ENCODE measurements around the gene STXBP2. TPM values are rescaled to one million over a fixed set of nuclear protein-coding genes. Genes with fewer than 3 reads are reported as not detected.
A peak's percentile ranks its signal among the peaks of the same experiment; 100 is the strongest.

The STXBP2 gene
- total and polyA plus RNA-seq, 4 donors = 25.9 to 32.7 (median 27.2) TPM

DNA sequence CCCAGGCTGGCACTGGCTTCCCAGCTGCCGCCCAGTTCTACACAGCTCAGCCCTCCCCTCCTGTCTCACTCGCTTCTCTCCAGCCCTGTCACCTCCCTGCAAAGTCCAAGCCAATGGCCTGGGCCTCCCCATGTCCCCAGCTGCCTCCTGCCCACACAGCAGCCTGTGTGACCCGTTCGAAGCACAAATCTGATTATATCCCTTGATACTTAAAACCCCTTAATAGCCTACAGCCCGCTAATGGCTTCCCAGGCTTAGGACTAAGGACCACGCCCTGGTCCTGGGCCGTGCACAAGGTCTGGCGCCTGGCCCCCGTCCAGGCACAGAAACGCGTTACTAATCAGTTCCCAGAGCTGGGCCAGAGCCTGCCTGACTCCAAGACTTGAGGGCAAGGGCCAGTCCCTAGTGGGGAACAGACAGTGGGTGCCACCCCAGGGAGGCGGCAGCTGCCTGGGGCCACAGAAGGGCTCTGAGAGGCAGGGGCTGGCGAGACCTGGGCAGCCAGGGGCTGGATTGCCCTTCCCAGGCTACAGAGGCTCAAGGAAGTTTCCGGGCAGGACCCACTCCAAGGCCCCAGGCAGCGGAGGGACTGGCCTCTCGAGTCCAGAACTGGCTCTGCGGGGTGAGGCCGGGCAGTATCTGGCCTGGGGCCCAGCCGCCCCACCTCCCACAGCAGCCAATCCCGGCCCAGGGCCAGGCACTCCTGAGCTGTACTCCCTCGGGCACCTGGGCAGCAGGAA, 18.0 kb upstream of the STXBP2 start:
- H3K36me3 ChIP-seq (ENCODE audit: control insufficient read depth in 4 of 4, insufficient read depth in 3 of 4, low read depth in 1 of 4, low read length in 3 of 4) = peaks cover 9 to 41% (median 29%) of the 10 kb centered on the region in 4 donors
- TF ChIP-seq, protein P1, sequence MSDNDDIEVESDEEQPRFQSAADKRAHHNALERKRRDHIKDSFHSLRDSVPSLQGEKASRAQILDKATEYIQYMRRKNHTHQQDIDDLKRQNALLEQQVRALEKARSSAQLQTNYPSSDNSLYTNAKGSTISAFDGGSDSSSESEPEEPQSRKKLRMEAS (IDR thresholded peaks at IDR 0.05) = no peak
- TF ChIP-seq NR2F2 (IDR thresholded peaks at IDR 0.05) (no peak), YY1 (IDR thresholded peaks at IDR 0.05) (peak; percentile 85), JUND (IDR thresholded peaks at IDR 0.05) (no peak), SP1 (IDR thresholded peaks at IDR 0.05) (peak; percentile 71), FOXA2 (IDR thresholded peaks at IDR 0.05) (no peak), HNF4A (conservative IDR thresholded peaks at IDR 0.05) (peak; percentile 72 to 75), RXRA (IDR thresholded peaks at IDR 0.05) (peak in 1 of 2 donors; percentile 52), FOXA1 (IDR thresholded peaks at IDR 0.05) (no peak), TAF1 (conservative IDR thresholded peaks at IDR 0.05) (no peak)
- TF ChIP-seq, protein P2, sequence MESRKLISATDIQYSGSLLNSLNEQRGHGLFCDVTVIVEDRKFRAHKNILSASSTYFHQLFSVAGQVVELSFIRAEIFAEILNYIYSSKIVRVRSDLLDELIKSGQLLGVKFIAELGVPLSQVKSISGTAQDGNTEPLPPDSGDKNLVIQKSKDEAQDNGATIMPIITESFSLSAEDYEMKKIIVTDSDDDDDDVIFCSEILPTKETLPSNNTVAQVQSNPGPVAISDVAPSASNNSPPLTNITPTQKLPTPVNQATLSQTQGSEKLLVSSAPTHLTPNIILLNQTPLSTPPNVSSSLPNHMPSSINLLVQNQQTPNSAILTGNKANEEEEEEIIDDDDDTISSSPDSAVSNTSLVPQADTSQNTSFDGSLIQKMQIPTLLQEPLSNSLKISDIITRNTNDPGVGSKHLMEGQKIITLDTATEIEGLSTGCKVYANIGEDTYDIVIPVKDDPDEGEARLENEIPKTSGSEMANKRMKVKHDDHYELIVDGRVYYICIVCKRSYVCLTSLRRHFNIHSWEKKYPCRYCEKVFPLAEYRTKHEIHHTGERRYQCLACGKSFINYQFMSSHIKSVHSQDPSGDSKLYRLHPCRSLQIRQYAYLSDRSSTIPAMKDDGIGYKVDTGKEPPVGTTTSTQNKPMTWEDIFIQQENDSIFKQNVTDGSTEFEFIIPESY (IDR thresholded peaks at IDR 0.05) = no peak
- TF ChIP-seq, protein P3, sequence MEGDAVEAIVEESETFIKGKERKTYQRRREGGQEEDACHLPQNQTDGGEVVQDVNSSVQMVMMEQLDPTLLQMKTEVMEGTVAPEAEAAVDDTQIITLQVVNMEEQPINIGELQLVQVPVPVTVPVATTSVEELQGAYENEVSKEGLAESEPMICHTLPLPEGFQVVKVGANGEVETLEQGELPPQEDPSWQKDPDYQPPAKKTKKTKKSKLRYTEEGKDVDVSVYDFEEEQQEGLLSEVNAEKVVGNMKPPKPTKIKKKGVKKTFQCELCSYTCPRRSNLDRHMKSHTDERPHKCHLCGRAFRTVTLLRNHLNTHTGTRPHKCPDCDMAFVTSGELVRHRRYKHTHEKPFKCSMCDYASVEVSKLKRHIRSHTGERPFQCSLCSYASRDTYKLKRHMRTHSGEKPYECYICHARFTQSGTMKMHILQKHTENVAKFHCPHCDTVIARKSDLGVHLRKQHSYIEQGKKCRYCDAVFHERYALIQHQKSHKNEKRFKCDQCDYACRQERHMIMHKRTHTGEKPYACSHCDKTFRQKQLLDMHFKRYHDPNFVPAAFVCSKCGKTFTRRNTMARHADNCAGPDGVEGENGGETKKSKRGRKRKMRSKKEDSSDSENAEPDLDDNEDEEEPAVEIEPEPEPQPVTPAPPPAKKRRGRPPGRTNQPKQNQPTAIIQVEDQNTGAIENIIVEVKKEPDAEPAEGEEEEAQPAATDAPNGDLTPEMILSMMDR (IDR thresholded peaks at IDR 0.05; ENCODE audit: low read depth, low read length, missing input control) = no peak
- H3K4me3 ChIP-seq (ENCODE audit: low read depth in 1 of 3, low read length in 3 of 3) = no peak overlapping the region
- no peaks in the 10 kb centered on the region for H3K9me3 ChIP-seq (ENCODE audit: control insufficient read depth in 4 of 4, low read length in 3 of 4)
- peak overlapping the region; percentile 28 to 33 for H3K9ac ChIP-seq (ENCODE audit: low read depth in 1 of 2, low read length in 2 of 2)
- H3K27ac ChIP-seq (ENCODE audit: low read depth in 1 of 2, low read length in 2 of 2) = peak overlapping the region; percentile 86 to 94
- peaks cover 17 to 36% (median 27%) of the 10 kb centered on the region in 4 donors for H3K4me1 ChIP-seq (ENCODE audit: control insufficient read depth in 4 of 4, insufficient read depth in 4 of 4, low read length in 3 of 4)
- 30% methylated on average over 21 of the region's 21 CpGs for WGBS
- H3K27me3 ChIP-seq (ENCODE audit: control insufficient read depth in 4 of 4, insufficient read depth in 4 of 4, low read length in 3 of 4) = no peaks in the 10 kb centered on the region
- no peak for DNase-seq (ENCODE audit: low spot score)

DNA sequence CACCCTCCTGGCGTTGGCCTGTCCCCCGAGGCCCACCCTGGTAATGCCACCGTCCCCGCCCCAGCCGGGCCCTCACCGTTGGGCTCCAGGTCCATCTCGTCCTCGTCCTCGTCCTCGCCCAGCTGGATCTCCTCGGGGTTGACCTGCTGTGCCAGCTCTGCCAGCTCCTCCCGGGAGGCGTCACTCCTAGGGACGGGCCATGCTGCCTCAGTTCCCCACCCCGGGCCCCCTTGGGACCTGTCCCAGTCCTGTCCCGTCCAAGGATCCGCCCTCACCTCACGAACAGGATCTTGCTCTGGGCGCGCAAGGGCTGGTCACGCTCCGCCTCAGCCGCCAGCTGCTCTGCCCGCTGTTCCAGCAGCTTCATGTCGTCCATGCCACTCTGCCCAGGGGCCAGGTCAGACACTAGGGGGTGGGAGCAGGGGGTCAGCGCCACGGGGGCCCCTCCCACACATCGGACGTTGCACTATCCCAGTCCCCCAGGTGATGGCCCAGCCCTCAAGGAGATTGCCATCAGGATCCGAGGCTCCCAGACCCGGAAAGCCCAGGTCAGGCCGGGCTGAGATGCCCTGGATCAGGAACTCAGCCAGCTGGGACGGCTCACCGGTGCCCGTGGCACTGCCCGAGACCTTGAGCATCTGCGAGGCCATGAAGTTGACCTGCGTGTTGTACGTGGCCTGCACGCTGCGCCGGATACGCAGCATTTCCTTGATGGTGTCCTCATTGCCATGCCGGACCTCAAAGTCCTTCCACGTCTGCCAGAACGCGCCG, 17.1 kb upstream of the STXBP2 start:
- Histone ChIP-seq H3K27ac (ENCODE audit: low read depth in 1 of 2, low read length in 2 of 2) (peak overlapping the region; percentile 86 to 94), H3K9ac (ENCODE audit: low read depth in 1 of 2, low read length in 2 of 2) (no peak overlapping the region), H3K4me3 (ENCODE audit: low read depth in 1 of 3, low read length in 3 of 3) (no peak overlapping the region), H3K36me3 (ENCODE audit: control insufficient read depth in 4 of 4, insufficient read depth in 3 of 4, low read depth in 1 of 4, low read length in 3 of 4) (peaks cover 9 to 46% (median 30%) of the 10 kb centered on the region in 4 donors), H3K27me3 (ENCODE audit: control insufficient read depth in 4 of 4, insufficient read depth in 4 of 4, low read length in 3 of 4) (no peaks in the 10 kb centered on the region), H3K9me3 (ENCODE audit: control insufficient read depth in 4 of 4, low read length in 3 of 4) (no peaks in the 10 kb centered on the region), H3K4me1 (ENCODE audit: control insufficient read depth in 4 of 4, insufficient read depth in 4 of 4, low read length in 3 of 4) (peaks cover 17 to 36% (median 27%) of the 10 kb centered on the region in 4 donors)
- DNase-seq (ENCODE audit: low spot score) = no peak
- WGBS = 62% methylated on average over 48 of the region's 48 CpGs
- TF ChIP-seq, protein P4, sequence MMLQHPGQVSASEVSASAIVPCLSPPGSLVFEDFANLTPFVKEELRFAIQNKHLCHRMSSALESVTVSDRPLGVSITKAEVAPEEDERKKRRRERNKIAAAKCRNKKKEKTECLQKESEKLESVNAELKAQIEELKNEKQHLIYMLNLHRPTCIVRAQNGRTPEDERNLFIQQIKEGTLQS (IDR thresholded peaks at IDR 0.05) = no peak
- TF ChIP-seq HNF4A (conservative IDR thresholded peaks at IDR 0.05) (no peak), NR2F2 (IDR thresholded peaks at IDR 0.05) (no peak), GABPA (IDR thresholded peaks at IDR 0.05 in 1 of 2, conservative IDR thresholded peaks at IDR 0.05 in 1 of 2) (no peak), HNF4G (IDR thresholded peaks at IDR 0.05) (no peak), TAF1 (conservative IDR thresholded peaks at IDR 0.05) (no peak), FOXA2 (IDR thresholded peaks at IDR 0.05) (no peak), RXRA (IDR thresholded peaks at IDR 0.05) (no peak), YY1 (IDR thresholded peaks at IDR 0.05) (no peak), RAD21 (IDR thresholded peaks at IDR 0.05) (no peak), FOXA1 (IDR thresholded peaks at IDR 0.05) (no peak)
- TF ChIP-seq, protein P2 (IDR thresholded peaks at IDR 0.05) = no peak
- TF ChIP-seq, protein P5, sequence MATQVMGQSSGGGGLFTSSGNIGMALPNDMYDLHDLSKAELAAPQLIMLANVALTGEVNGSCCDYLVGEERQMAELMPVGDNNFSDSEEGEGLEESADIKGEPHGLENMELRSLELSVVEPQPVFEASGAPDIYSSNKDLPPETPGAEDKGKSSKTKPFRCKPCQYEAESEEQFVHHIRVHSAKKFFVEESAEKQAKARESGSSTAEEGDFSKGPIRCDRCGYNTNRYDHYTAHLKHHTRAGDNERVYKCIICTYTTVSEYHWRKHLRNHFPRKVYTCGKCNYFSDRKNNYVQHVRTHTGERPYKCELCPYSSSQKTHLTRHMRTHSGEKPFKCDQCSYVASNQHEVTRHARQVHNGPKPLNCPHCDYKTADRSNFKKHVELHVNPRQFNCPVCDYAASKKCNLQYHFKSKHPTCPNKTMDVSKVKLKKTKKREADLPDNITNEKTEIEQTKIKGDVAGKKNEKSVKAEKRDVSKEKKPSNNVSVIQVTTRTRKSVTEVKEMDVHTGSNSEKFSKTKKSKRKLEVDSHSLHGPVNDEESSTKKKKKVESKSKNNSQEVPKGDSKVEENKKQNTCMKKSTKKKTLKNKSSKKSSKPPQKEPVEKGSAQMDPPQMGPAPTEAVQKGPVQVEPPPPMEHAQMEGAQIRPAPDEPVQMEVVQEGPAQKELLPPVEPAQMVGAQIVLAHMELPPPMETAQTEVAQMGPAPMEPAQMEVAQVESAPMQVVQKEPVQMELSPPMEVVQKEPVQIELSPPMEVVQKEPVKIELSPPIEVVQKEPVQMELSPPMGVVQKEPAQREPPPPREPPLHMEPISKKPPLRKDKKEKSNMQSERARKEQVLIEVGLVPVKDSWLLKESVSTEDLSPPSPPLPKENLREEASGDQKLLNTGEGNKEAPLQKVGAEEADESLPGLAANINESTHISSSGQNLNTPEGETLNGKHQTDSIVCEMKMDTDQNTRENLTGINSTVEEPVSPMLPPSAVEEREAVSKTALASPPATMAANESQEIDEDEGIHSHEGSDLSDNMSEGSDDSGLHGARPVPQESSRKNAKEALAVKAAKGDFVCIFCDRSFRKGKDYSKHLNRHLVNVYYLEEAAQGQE (IDR thresholded peaks at IDR 0.05) = no peak
